Measurements from ENCODE around the gene GRIA1. TPM values are rescaled to one million over a fixed set of nuclear protein-coding genes. Genes with fewer than 3 reads are reported as not detected.

Gene GRIA1
- under 1 TPM in 2 of 3 donors, not detected in 1; 0.10 to 0.54 TPM for total RNA-seq
- long read RNA-seq, donor 1, partial matches to known transcripts = 0 of 1 reads
- long read RNA-seq, donor 1, other reads (novel, unspliced or antisense) = 1 of 1 reads
- long read RNA-seq, donor 2 = 0 reads

- Histone ChIP-seq H3K36me3 (ENCODE audit: low read depth) (no peaks in the 10 kb centered on the region), H3K4me3 (no peak within 1 kb of the TSS), H3K9me3 (no peaks in the 10 kb centered on the region), H3K4me1 (ENCODE audit: low read depth) (no peaks in the 10 kb centered on the region)
- intact Hi-C loops (cut with DNase I, micrococcal nuclease) = no loop called here
- DNase-seq (no peak), ATAC-seq (no peak)
- no peak for TF ChIP-seq CTCF (IDR thresholded peaks at IDR 0.05)
Observed at GRCh38 chr5:153490118-153491037, at the start of gene GRIA1. GRIA1 (plus strand) TSS chr5:153490670.

GRCh38 chr5:153445875-153446579, 44.4 kb upstream of the GRIA1 start:
- H3K36me3 ChIP-seq (ENCODE audit: low read depth) = no peaks in the 10 kb centered on the region
- no peak for ATAC-seq

GRCh38 chr5:153447534-153447933, 42.9 kb upstream of the GRIA1 start:
- TF ChIP-seq CTCF (IDR thresholded peaks at IDR 0.05) = no peak
- intact Hi-C loops (cut with DNase I, micrococcal nuclease) = no loop called here
- ATAC-seq = no peak
- no peak for DNase-seq
- Histone ChIP-seq H3K4me3 (no peak overlapping the region), H3K9me3 (no peaks in the 10 kb centered on the region), H3K4me1 (ENCODE audit: low read depth) (no peaks in the 10 kb centered on the region), H3K36me3 (ENCODE audit: low read depth) (no peaks in the 10 kb centered on the region)

More at GRCh38 chr5:153445875-153446579, 44.4 kb upstream of the GRIA1 start:
- no peak for DNase-seq
- no peaks in the 10 kb centered on the region for H3K4me1 ChIP-seq (ENCODE audit: low read depth)
- H3K9me3 ChIP-seq = no peaks in the 10 kb centered on the region
- intact Hi-C loops (cut with DNase I, micrococcal nuclease) = no loop called here
- no peak overlapping the region for H3K4me3 ChIP-seq
- no peak for TF ChIP-seq CTCF (IDR thresholded peaks at IDR 0.05)

GRCh38 chr5:153456354-153456753, 34.1 kb upstream of the GRIA1 start:
- ATAC-seq (no peak), DNase-seq (no peak)
- no peak for TF ChIP-seq CTCF (IDR thresholded peaks at IDR 0.05)
- Histone ChIP-seq H3K9me3 (no peaks in the 10 kb centered on the region), H3K4me1 (ENCODE audit: low read depth) (no peaks in the 10 kb centered on the region), H3K36me3 (ENCODE audit: low read depth) (no peaks in the 10 kb centered on the region), H3K4me3 (no peak overlapping the region)
- intact Hi-C loops (cut with DNase I, micrococcal nuclease) = no loop called here

- no peak for ATAC-seq
- no peaks in the 10 kb centered on the region for H3K4me1 ChIP-seq (ENCODE audit: low read depth)
- no peak for DNase-seq
- intact Hi-C loops (cut with DNase I, micrococcal nuclease) = no loop called here
- no peak overlapping the region for H3K4me3 ChIP-seq
- TF ChIP-seq CTCF (IDR thresholded peaks at IDR 0.05) = no peak
- no peaks in the 10 kb centered on the region for H3K9me3 ChIP-seq
- no peaks in the 10 kb centered on the region for H3K36me3 ChIP-seq (ENCODE audit: low read depth)
Observed at GRCh38 chr5:153456993-153457392, 33.5 kb upstream of the GRIA1 start.
